Endothelial cell of umbilical vein (primary cell): ENCODE data around the gene RNF213.

ENCODE experiments used
- TF ChIP-seq, protein P1 (sequence below), 2 donors: IDR thresholded peaks; 1 replicate in 1 of 2; 2 replicates in 1 of 2; pipeline ENCODE4 v1.5.1; 2011; ENCODE audit warnings: low read length in 2 of 2, mild to moderate bottlenecking in 2 of 2, moderate library complexity in 2 of 2, control low read depth in 1 of 2, inconsistent platforms in 1 of 2, low read depth in 1 of 2; ENCODE audit not compliant: insufficient read depth in 1 of 2; ENCODE audit errors: extremely low read depth in 1 of 2
- TF ChIP-seq, protein P2 (sequence below): IDR thresholded peaks from 2 replicates; pipeline ENCODE4 v1.6.1; 2011; ENCODE audit not compliant: insufficient read depth, insufficient read length

DNA sequence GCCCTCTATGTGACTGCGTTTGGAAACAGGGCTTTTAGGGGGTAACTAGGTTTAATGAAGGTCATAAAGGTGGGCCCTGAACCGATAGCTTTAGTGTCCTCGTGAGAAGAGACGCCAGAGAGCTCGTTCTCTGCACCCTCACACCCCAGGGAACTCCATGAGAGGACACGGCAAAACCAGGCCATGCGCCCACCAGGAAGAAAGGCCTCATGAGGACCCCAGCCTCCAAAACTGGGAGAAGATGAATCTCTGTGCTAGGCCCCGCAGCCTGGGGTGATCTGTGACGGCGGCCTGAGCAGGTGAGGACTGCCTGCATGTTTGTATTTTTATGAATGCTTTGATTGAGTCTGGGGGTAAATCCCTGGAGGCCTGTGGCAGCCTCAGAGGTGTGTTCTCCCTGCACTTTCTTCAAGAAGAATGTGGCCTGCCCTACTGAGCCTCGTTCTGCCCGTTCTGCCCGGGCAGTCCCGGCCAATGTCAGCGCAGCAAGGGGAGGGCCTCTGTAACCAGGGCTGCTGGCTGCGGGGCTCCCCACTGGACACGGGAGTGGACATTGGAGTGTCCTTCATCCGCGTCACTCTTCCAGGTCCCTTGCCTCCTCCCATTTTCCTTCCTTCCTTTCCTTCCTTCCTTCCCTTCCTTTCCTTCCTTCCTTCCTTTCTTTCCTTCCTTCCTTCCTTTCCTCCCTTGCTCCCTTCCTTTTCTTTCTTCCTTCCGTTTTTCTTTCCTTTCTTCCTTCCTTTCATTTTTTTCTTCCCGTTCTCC is 6.8 kb upstream of the RNF213 start:
- TF ChIP-seq, protein P1, sequence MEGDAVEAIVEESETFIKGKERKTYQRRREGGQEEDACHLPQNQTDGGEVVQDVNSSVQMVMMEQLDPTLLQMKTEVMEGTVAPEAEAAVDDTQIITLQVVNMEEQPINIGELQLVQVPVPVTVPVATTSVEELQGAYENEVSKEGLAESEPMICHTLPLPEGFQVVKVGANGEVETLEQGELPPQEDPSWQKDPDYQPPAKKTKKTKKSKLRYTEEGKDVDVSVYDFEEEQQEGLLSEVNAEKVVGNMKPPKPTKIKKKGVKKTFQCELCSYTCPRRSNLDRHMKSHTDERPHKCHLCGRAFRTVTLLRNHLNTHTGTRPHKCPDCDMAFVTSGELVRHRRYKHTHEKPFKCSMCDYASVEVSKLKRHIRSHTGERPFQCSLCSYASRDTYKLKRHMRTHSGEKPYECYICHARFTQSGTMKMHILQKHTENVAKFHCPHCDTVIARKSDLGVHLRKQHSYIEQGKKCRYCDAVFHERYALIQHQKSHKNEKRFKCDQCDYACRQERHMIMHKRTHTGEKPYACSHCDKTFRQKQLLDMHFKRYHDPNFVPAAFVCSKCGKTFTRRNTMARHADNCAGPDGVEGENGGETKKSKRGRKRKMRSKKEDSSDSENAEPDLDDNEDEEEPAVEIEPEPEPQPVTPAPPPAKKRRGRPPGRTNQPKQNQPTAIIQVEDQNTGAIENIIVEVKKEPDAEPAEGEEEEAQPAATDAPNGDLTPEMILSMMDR (IDR thresholded peaks at IDR 0.05; ENCODE audit: extremely low read depth in 1 of 2, insufficient read depth in 1 of 2, low read depth in 1 of 2, low read length in 2 of 2) = no peak
- TF ChIP-seq, protein P2, sequence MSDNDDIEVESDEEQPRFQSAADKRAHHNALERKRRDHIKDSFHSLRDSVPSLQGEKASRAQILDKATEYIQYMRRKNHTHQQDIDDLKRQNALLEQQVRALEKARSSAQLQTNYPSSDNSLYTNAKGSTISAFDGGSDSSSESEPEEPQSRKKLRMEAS = no peak
